Stimulated activated CD4-positive, alpha-beta T cell treated with anti-CD3 and anti-CD28 coated beads, Interleukin-2, amount 100 ng/mL, for 48 hours (primary cell): ENCODE data around the gene THADA.

ENCODE experiments used
- DNase-seq, 2 donors: peaks; one replicate each; pipeline ENCODE4 v3.0.0-alpha.2; 2020

Gene THADA

DNA sequence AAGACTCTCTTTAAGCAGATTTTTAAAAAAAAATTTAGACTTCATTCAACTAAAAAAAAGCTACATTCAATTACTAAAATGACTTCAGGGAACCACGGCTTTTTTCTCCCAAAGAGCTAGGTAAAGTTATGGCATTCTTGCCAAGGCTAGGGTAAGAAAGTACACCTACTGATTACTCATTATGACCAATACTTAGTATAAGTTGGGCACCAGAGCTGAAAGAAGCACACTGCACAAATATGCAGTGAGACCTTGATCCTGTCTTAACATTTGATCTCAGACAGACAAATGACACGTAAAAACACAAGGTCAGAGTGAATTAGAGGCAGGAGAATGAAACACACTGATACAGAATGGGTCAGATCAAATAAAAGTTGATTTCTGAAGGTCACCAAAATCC, 88.7 kb downstream of the THADA start:
- DNase-seq = no peak

DNA sequence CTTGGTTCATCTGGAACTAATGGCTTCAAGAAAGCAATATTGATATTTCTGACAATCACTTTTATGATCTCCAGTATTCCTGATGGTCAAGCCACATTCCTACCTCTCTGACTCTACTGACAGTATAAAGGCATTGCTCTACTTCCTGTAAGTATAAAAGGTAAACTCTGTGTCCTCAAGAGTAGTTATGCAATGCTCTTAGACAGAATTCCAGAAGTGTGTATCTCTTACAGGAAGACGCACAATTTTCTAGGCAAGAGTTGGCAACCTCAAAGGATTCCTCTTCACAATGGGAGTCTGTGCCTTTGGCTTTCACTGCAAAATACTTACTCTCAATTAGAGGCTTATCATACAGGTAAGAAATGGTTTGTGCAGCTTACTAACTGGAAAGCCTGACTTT, 100.1 kb downstream of the THADA start:
- DNase-seq = no peak

DNA sequence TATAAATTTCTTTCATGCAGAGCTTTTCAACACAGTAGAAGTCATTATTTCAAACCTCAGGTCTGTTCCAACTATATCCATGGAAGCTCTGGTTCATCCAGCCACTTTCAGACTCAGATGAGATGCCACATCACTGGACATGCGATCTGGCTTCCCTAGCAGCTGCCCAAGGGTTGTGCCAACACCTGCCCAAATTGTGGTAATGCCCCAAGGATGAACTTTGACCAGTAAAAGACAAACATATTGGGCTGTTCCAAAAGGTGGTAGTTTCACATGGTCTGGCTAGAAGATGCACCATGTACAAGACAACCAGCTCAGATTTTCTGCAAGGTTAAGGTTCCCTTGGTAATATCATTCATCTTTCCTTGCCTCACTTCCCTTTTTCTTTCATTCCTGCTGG, 101.9 kb downstream of the THADA start:
- no peak for DNase-seq

DNA sequence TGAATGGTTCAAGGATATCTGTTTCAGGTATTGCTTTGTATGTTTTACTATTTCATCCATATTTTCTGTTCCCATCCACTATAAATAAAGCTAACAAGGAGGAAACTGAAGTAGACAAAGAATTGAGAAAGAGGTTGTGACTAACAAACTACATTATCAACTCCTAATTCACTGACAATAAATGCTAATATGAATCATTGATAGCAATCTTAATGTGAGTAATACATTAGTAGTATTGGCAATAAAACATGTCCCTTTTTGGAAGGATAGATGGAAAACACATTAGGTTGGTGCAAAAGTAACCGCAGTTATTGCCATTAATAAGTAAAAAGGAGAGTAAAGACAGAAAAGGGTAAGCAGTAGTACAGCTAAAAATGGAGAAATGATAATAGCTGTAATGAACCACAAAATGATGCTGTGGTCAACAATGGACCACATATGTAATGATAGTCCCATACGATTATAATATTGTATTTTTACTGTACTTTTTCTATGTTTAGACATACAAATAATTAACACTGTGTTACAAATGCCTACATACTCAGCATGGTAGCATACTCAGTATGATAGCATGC, 104.7 kb downstream of the THADA start:
- DNase-seq = no peak

- no peak for DNase-seq
These were observed 105.5 kb downstream of the THADA start for GRCh38 chr2:43490252-43490786.

DNA sequence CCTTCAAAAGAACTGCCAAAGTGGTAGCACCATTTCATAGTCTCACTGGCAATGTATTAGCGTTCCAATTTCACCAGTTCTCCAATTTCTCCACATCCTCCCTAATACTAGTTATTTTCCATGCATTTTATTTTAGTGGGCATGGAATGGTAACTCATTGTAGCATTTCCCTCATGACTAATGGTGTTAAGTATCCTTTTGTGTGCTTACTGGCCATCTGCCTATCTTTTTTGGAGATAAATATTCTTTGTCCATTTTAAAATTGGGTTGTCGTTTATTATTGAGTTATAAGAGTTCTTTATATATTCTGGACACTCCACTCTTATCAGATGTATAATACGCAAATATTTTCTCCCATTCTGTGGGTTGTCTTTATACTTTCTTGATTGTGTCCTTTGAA, 107.1 kb downstream of the THADA start:
- DNase-seq = no peak

DNA sequence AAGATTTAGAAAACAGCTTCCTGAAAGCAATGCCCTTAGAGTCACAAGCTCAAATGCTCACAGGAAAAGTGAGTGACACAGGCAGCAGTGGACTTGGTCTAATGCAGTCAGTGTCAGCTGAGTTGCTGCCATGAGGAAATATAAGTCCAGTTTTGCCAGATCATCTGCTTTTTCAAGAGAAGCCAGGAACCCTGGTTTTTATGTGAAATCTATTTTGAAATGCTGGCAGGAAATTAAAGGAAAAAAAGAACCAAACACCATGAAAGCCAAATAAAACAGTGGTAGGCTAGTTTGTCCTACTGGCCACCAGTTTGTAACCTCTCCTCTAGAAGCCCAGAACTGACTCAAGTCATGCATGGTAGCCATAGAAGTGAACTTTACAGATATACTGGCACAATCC, 109.2 kb downstream of the THADA start:
- DNase-seq = no peak

DNA sequence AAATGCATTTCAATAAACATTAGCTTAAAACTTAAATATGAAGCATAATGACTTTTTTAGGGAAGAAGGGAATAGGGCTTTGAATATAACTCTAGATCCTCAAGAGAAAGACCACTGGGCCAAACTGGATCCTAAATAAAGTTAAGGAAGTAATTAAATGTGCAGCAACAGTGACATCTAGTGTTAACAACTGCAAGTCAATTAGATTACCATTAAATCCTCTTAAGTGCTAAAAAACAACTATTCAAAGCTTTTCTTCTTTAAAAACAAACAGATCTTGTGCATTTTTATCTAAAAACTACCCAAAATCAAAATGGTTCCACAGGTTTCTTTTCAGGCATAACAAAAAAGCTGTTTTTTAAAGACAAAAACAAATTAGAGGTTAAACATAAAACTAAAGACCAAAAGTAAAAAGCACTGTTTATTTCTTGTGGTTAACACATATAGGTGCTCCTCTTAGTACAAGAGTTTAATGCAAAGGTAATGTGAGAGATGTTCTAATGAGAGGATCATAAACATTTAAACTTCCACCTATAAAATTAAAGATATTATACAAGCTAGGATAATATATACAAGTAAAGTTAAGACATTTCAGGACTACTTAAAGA, 111.4 kb downstream of the THADA start:
- no peak for DNase-seq

DNA sequence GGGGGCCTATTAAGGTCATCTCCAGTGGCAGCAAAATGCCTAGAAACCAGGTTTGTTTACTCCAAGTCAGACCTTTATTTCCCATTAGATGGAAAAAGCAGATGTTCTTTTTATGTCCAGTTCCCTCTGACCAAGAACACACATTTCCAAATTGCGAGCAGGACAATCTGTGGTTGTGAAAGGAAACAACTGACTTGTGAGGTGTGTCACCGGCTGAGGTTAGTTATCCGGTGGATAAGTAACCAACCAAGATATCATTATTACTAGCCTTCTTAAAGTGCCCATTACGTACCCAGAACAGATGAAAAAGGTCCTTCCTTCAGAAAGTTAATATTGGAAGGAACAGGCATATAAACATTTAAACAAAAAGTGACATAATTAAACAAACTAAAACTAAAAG, 112.9 kb downstream of the THADA start:
- no peak for DNase-seq

DNA sequence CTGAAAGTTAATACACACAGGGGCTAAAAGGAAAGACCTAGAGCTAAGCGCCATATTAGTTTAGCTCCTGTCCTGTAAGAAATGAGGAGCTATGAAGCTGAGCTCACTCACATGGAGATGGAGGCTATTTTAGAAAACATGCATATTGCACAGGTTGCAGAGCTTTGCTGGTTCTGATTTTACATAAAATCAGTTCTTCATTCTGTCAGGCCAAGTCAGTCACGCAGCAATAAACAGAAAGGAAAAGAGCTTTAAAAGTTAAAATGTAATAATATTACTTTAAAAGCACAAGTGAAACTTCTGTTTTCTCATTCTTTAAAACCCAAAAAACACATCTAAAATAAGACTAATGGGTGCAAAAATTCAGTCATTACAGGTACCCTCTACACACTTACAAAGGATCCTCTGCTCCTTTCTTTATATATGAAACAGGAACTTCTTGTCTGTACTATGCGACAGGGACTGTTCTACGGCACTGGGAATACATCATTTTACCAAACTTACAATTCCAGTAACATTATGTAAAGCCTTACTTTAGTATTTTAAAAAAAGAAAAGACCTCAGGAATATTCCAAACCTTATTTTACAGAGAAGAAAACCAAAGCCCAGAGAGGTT, 113.8 kb downstream of the THADA start:
- DNase-seq = no peak

DNA sequence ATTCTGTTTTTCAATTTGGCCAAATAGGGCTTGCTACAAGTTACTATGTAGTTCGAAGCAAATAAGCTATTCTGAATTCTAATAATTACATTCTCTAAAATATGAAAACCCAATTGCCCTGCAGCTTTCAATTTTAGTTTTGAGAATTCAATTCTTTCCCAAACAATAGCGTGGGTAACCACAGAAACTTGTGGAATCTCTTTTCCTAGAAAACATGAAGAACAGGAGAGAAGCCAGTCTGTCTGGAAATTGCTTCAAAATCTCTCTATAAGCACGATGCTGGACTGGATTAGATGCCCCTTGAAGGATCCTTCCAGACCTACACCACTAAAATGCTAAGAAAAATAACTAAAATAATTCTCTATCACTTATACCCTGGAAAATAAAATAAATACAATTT, 115.0 kb downstream of the THADA start:
- no peak for DNase-seq

- DNase-seq = no peak
These were observed 117.3 kb downstream of the THADA start for GRCh38 chr2:43478412-43479086.

DNA sequence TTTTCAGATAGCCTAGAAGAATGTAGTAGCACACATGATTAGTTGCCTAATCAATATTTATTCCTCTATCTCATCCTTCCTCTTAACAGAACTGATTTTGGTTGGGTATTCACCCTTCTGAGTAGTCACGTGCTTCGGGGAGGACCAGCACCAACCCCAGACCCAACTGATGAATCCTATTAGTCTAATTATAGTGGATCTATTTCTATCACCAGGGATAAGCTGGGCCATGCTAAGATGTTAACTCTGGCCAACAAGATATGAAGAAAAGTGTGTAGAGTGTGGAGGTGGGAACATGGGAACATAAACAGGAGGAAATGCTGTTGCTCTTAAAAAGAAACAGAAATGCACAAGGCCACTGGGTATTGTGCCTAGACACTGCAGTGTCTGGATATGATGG, 119.9 kb downstream of the THADA start:
- no peak for DNase-seq

GRCh38 chr2:43475137-43475846, 120.5 kb downstream of the THADA start:
- DNase-seq = no peak

GRCh38 chr2:43474273-43474672, 121.6 kb downstream of the THADA start:
- no peak for DNase-seq

- DNase-seq = no peak
These were observed 122.1 kb downstream of the THADA start for GRCh38 chr2:43473767-43474166.

DNA sequence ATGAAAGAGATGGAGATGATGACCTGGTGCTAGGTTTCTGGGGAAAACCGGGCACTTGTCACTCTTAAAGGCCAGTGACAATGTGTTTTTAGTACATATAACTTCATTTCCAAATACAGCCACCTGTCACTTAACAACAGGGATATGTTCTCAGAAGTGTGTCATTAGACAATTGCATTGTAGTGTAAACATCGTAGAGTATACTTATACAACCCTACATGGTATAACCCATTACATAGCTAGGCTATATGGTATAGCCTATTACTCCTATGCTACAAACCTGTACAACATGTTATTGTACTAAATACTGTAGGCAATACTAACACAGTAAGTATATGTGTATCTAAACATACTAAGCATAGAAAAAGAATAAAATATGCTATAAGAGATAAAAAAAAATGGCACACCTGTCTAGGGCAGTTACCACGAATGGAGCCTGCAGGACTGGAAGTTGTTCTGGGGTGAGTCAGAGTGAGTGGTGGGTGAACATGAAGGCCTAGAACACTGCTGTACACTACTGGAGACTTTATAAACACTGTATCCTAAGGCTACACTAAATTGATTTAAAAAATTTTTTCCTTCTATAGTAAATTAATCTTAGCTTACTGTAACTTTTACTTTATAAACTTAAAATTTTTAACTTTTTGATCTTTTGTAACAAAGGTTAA, 123.2 kb downstream of the THADA start:
- no peak for DNase-seq

DNA sequence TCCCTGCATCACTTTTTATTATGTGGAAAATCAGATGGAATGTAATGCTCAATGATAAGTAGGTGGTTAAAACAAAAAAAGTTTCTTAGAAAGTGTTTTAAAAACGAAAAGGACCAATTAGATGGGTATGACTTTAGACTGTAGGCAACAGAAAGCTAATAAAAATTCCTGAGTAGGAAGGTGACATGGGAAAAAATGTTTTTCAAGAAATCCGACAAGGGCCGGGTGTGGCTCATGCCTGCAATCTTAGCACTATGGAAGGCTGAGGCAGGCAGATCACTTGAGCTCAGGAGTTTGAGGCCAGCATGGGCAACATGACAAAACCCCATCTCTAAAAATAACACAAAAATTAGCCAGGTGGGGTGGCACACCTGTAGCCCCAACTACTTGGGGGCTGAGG, 126.1 kb downstream of the THADA start:
- DNase-seq = no peak

DNA sequence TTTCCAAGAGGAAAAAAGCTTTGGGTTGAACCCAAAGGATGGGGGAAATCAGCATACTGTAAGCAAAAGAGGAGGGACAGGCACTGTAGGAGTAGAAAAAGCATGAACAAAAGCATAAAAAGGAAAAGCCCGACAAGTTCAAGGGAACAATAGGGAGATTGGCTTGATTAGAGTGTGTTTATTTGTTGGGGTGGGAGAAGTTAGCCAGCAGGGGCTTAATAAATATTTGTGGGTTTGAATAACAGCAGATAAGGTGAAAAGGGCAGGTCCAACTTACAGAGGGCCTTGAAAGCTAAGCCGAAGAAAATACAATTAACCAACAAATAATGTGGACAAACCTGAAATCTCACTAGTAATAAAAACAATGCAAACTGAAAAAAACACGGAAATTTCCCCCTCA, 126.7 kb downstream of the THADA start:
- DNase-seq = no peak

- DNase-seq = no peak
These were observed 127.9 kb downstream of the THADA start for GRCh38 chr2:43467891-43468290.

DNA sequence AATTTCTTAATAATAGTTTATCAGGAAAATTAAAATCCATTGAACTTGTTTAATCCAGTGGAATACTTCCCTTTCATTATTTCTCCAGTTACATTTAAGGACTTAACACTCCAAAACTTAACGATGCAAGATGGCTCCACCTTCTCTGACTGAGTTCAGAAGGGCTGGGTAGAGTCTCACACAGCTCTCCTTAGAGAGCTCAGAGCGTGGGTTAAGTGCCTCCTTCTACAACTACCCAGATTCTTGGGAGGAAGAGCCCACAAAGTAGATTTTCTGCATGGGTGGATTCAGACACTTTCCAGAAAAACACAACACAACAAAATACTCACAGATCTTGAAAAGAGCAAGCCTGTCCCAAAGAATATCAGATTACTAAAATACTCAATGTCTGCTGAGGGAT, 130.6 kb downstream of the THADA start:
- DNase-seq = no peak

GRCh38 chr2:43464590-43464989, 131.2 kb downstream of the THADA start:
- no peak for DNase-seq
